Mesenchymal stem cell (in vitro differentiated cells and primary cell): ENCODE measurements around the gene CYP8B1.
A peak's percentile ranks its signal among the peaks of the same experiment; 100 is the strongest.

ENCODE experiments used
- DNase-seq: peaks from one replicate; pipeline ENCODE4 v3.0.0-alpha.2; 2013
- H2AFZ ChIP-seq: one replicate; pipeline ENCODE4 v1.6.1; 2013; ENCODE audit warnings: low read depth, mild to moderate bottlenecking, control low read depth, inconsistent platforms, low read length, moderate library complexity
- H2AK5ac ChIP-seq: 2 replicates; pipeline ENCODE4 v1.6.1; 2013; ENCODE audit warnings: low read length, moderate library complexity, mild to moderate bottlenecking, inconsistent platforms; ENCODE audit not compliant: severe bottlenecking
- H2BK120ac ChIP-seq: one replicate; pipeline ENCODE4 v1.6.1; 2013; ENCODE audit warnings: low read depth, mild to moderate bottlenecking, inconsistent platforms, low read length, moderate library complexity
- H2BK12ac ChIP-seq, 2 experiments: one replicate each; pipeline ENCODE4 v1.6.1; 2013; ENCODE audit warnings: inconsistent platforms in 2 of 2, low read length in 2 of 2, mild to moderate bottlenecking in 2 of 2, moderate library complexity in 2 of 2, control low read depth in 1 of 2
- H2BK15ac ChIP-seq: one replicate; pipeline ENCODE4 v1.6.1; 2013; ENCODE audit warnings: mild to moderate bottlenecking, low read depth, inconsistent platforms; ENCODE audit not compliant: poor library complexity, severe bottlenecking
- H2BK5ac ChIP-seq: 2 replicates; pipeline ENCODE4 v1.6.1; 2013; ENCODE audit warnings: low read depth, mild to moderate bottlenecking, low read length, control low read depth, inconsistent platforms; ENCODE audit not compliant: poor library complexity, severe bottlenecking
- H3K14ac ChIP-seq, 2 experiments: one replicate each; pipeline ENCODE4 v1.6.1; 2013; ENCODE audit warnings: inconsistent platforms in 2 of 2, low read length in 2 of 2, control low read depth in 1 of 2, mild to moderate bottlenecking in 1 of 2, moderate library complexity in 1 of 2
- H3K18ac ChIP-seq, 2 experiments: one replicate each; pipeline ENCODE4 v1.6.1; 2013; ENCODE audit warnings: inconsistent platforms in 2 of 2, low read length in 2 of 2, control low read depth in 1 of 2, low read depth in 1 of 2, mild to moderate bottlenecking in 1 of 2
- H3K23ac ChIP-seq, 2 experiments: one replicate each; pipeline ENCODE4 v1.6.1; 2013; ENCODE audit warnings: inconsistent platforms in 2 of 2, low read length in 2 of 2, mild to moderate bottlenecking in 2 of 2, moderate library complexity in 2 of 2, control low read depth in 1 of 2
- H3K27ac ChIP-seq: 2 replicates; pipeline ENCODE4 v1.5.1; 2013; ENCODE audit warnings: mild to moderate bottlenecking, moderate library complexity, low read length, control low read depth, inconsistent platforms; ENCODE audit not compliant: poor library complexity, severe bottlenecking
- H3K27me3 ChIP-seq, 2 experiments: 2 replicates each; pipeline versions ENCODE4 v1.6.1 to v1.7.0; 2013; ENCODE audit warnings: low read length in 2 of 2, mild to moderate bottlenecking in 2 of 2, moderate library complexity in 2 of 2, control low read depth in 1 of 2, inconsistent platforms in 1 of 2; ENCODE audit not compliant: control insufficient read depth in 1 of 2, insufficient read depth in 1 of 2
- H3K36me3 ChIP-seq, 2 experiments: 2 replicates each; pipeline versions ENCODE4 v1.6.1 to v1.7.0; 2013; ENCODE audit warnings: low read length in 2 of 2, control low read depth in 1 of 2, inconsistent platforms in 1 of 2, low read depth in 1 of 2, mild to moderate bottlenecking in 1 of 2; ENCODE audit not compliant: insufficient read depth in 2 of 2, control insufficient read depth in 1 of 2
- H3K4ac ChIP-seq, 2 experiments: one replicate each; pipeline ENCODE4 v1.6.1; 2013; ENCODE audit warnings: inconsistent platforms in 2 of 2, low read length in 2 of 2, mild to moderate bottlenecking in 2 of 2, moderate library complexity in 2 of 2, control low read depth in 1 of 2, low read depth in 1 of 2
- H3K4me1 ChIP-seq: 2 replicates; pipeline ENCODE4 v1.6.1; 2013; ENCODE audit warnings: low read depth, low read length, control low read depth; ENCODE audit not compliant: control insufficient read depth, insufficient read depth
- H3K4me2 ChIP-seq: 2 replicates; pipeline ENCODE4 v1.6.1; 2013; ENCODE audit warnings: low read length, mild to moderate bottlenecking, inconsistent platforms; ENCODE audit not compliant: poor library complexity, severe bottlenecking
- H3K4me3 ChIP-seq, 2 experiments: 2 replicates each; pipeline versions ENCODE4 v1.5.1 to v1.7.0; 2013; ENCODE audit warnings: low read length in 2 of 2, mild to moderate bottlenecking in 2 of 2, control low read depth in 1 of 2, low read depth in 1 of 2; ENCODE audit not compliant: insufficient read depth in 1 of 2
- H3K79me1 ChIP-seq: replicated peaks from 2 replicates; pipeline ENCODE4 v1.6.1; 2013; ENCODE audit warnings: mild to moderate bottlenecking, control low read depth, low read length, inconsistent platforms; ENCODE audit not compliant: poor library complexity, severe bottlenecking
- H3K9ac ChIP-seq: 2 replicates; pipeline ENCODE4 v1.7.0; 2013; ENCODE audit warnings: mild to moderate bottlenecking, low read length, moderate library complexity
- H3K9me3 ChIP-seq: 2 replicates; pipeline ENCODE4 v1.7.0; 2013; ENCODE audit warnings: mild to moderate bottlenecking, low read length; ENCODE audit not compliant: control insufficient read depth
- H4K8ac ChIP-seq: one replicate; pipeline ENCODE4 v1.6.1; 2013; ENCODE audit warnings: inconsistent platforms, mild to moderate bottlenecking, low read length, moderate library complexity
- H4K91ac ChIP-seq: one replicate; pipeline ENCODE4 v1.6.1; 2013; ENCODE audit warnings: mild to moderate bottlenecking, low read length, inconsistent platforms
- WGBS: methylation state at CpG from one replicate; pipeline ENCODE4 v1.1.7; 2013; ENCODE audit warnings: mixed read lengths; 5-methylcytosine and 5-hydroxymethylcytosine counted together

The CYP8B1 gene

DNA sequence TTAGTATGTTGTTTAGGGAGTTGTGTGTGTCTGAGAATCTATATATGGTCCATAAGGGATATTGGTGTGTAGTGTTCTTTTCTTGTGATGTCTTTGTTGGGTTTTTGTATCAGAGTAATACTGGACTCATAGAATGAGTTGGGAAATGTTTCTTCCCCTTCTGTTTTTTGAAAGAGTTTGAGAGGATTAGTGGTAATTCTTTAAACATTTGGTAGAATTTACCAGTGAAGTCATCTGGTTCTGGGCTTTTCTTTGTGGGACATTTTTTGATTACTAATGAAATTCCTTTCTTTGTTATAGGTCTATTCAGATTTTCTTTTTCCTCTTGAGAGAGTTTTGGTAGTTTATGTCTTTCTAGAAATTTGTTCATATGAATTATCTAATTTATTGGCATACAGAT is 49.5 kb downstream of the CYP8B1 start:
- H3K23ac ChIP-seq = no peak overlapping the region
- H2BK12ac ChIP-seq = no peak overlapping the region
- no peak overlapping the region for H4K8ac ChIP-seq
- H3K79me1 ChIP-seq = no peaks in the 10 kb centered on the region
- no peaks in the 10 kb centered on the region for H3K36me3 ChIP-seq
- H3K4ac ChIP-seq = no peak overlapping the region
- H3K18ac ChIP-seq = no peak overlapping the region
- H2AFZ ChIP-seq = no peak overlapping the region
- H2AK5ac ChIP-seq = no peak overlapping the region
- H2BK120ac ChIP-seq = no peak overlapping the region
- DNase-seq = no peak
- H2BK5ac ChIP-seq = no peak overlapping the region
- H3K4me1 ChIP-seq = no peaks in the 10 kb centered on the region
- H2BK15ac ChIP-seq = no peak overlapping the region
- no peak overlapping the region for H3K14ac ChIP-seq
- H3K27me3 ChIP-seq = peaks cover 0 to 15% of the 10 kb centered on the region in 2 experiments
- no peak overlapping the region for H3K9ac ChIP-seq
- no peak overlapping the region for H3K4me2 ChIP-seq
- no peak overlapping the region for H3K27ac ChIP-seq
- no peaks in the 10 kb centered on the region for H3K9me3 ChIP-seq
- H4K91ac ChIP-seq = no peak overlapping the region
- no peak overlapping the region for H3K4me3 ChIP-seq

DNA sequence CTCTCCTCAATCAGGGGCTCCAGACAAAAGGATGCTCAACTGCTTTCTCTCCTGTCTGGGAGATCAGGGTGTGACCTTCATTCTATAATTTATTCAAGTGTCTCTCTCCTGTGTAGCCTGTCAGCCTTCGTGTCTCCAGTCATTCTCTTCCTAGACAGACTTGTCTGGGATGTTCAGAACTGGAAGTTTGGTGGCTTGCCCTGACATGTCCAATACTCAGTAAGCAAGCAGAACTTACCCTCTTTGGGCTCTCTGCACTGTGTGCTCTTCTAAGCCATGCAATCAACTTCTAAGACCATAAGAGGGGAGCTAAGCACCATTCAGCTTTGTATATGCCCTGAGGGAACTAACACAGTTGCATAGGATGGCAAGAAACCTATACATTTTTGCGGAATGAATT is 52.3 kb downstream of the CYP8B1 start:
- H3K23ac ChIP-seq = no peak overlapping the region
- no peaks in the 10 kb centered on the region for H3K79me1 ChIP-seq
- DNase-seq = no peak
- H3K4me1 ChIP-seq = no peaks in the 10 kb centered on the region
- no peak overlapping the region for H3K9ac ChIP-seq
- H4K91ac ChIP-seq = no peak overlapping the region
- no peaks in the 10 kb centered on the region for H3K9me3 ChIP-seq
- H3K27ac ChIP-seq = no peak overlapping the region
- no peak overlapping the region for H3K14ac ChIP-seq
- no peaks in the 10 kb centered on the region for H3K36me3 ChIP-seq
- WGBS = 18% methylated on average over 1 of the region's 2 CpGs
- H3K4me3 ChIP-seq = no peak overlapping the region
- no peak overlapping the region for H2BK12ac ChIP-seq
- no peak overlapping the region for H2BK5ac ChIP-seq
- peaks cover under 1 to 13% of the 10 kb centered on the region in 2 experiments for H3K27me3 ChIP-seq
- no peak overlapping the region for H2AK5ac ChIP-seq
- no peak overlapping the region for H3K4me2 ChIP-seq
- no peak overlapping the region for H2BK120ac ChIP-seq
- H3K4ac ChIP-seq = no peak overlapping the region
- H2BK15ac ChIP-seq = no peak overlapping the region
- no peak overlapping the region for H3K18ac ChIP-seq
- no peak overlapping the region for H2AFZ ChIP-seq
- H4K8ac ChIP-seq = no peak overlapping the region

DNA sequence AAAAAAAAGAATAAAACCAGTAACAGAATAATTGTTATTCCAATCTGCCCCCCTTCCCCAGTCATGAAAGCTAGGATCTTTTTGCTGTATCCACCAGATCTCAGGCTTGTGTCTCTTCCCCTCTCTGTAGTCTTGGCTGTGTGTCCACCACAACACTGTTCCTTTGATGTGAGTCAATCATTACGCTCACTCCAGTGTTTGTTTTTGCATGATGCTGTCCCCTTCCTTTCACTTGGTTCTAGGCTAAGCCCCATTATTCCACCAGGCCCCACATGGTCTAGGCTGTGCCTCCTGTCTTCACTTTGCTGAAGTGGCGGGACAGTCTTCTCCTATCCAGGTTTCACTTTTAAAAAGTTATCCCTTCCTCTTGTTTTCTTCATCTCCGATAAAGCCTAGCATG is 52.9 kb downstream of the CYP8B1 start:
- Histone ChIP-seq H3K4ac (no peak overlapping the region), H2BK120ac (no peak overlapping the region), H3K4me3 (no peak overlapping the region), H3K27me3 (peaks cover 5 to 19% of the 10 kb centered on the region in 2 experiments), H3K27ac (no peak overlapping the region), H3K9ac (no peak overlapping the region), H3K4me2 (no peak overlapping the region), H3K9me3 (no peaks in the 10 kb centered on the region), H2AFZ (no peak overlapping the region), H3K79me1 (no peaks in the 10 kb centered on the region), H3K36me3 (no peaks in the 10 kb centered on the region), H4K91ac (no peak overlapping the region), H3K14ac (no peak overlapping the region), H3K18ac (peak overlapping the region in 1 of 2 experiments; percentile 28), H4K8ac (no peak overlapping the region), H2BK5ac (no peak overlapping the region), H3K23ac (no peak overlapping the region), H3K4me1 (no peaks in the 10 kb centered on the region), H2BK15ac (no peak overlapping the region), H2BK12ac (no peak overlapping the region), H2AK5ac (no peak overlapping the region)
- 84% methylated on average over 3 of the region's 3 CpGs for WGBS
- DNase-seq = no peak
